GF-D8 (cell line): ENCODE data around the gene NPFFR2.
"Not testable (repeated sequence)": the region's sequence is repeated elsewhere in the genome, so short reads cannot be mapped to it uniquely, and the experiment has no call there.

ENCODE experiments used
- DNase-seq: peaks from one replicate; lab custom pipeline; 2025; lab: John Stamatoyannopoulos, UW

NPFFR2 gene

DNA sequence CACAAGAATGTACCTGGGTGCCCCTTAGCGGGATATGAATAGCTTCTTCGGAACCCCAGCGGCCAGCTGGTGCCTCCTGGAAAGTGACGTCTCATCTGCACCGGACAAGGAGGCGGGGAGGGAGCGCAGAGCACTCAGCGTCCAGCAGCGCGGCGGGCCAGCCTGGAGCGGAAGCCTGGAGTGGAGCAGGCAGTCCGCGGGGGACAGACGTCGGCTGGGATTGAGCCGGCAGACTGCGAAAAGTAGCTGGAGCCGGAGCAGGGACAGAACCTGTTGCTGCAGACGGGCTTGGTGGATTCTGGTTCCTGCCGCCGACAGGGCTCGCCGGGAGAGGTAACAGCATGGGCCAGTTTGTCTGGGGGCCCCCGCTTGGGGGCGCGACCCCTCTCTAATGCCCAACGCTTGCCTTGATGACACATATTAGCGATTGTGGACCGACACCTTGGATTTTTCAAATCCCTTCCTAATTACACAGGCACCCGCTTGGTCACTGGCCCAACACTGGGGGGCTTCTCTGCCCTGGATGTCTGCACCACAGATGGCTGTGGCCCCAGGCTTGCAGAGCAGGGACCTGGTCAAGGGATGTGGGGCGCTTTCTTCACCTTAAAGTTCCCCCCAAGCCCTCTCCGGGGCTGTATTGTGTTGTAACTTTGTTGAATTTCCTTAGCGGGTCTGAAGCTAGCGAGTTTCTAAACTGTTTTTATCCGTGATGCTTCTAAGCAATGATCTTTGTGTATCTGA lies at the start of gene NPFFR2:
TSS of gene NPFFR2 (plus strand) at position 133 of the 741 bp plus-strand sequence. CDS start 96,592 bp downstream, outside the sequence.
- DNase-seq = no peak

DNA sequence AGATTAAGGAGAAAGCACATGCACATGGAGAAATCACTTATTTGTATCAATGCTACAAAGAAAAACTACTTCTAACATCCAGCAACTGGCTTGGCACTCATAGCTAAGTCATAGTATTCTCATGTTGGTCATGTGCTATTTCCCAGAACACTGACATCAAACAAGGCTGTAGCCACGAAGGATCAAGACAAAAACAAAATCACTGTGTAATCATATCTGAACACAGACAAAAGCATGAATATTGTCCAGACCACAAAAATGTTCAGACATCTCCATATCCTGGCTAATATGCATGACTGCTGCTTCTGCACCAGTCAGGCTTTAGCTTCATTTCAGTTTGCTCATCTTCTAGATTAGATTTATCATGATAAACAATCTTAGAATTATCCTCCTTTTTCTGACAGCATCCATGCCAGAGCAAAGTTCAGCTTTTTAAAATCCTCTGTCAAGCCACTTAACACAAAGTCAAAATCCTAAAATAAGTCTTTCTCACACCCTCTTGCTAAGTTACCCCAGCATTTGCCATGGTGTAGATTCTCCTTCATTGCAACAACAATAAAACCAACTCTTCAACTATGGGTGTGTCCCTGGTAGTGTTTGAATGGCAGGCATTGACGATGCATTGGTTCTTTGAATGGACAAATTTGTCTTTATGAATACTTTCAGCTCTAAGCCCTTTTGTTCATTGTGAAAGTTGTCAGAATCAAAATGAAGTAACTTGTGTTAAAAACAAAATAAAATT lies 39.1 kb upstream of the NPFFR2 start:
- no peak for DNase-seq

DNA sequence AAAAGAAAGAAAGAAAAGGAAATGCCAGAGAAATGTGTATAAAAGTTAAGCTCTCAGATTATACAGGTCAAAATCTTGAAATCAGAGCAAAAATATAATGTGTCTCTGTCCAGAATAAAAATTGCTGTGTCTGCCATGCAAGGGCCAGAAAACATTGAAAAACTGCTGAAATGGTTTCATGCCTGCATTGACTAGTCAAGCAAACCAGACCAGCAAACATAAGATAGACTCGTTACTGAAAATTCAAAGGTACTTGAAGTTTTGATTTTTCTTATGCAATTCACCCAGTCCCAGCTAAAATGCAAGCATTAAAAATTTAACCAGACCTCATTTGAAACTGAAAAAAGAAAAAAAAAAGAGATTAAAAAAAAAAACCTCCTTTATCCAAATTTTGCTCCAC lies 37.2 kb upstream of the NPFFR2 start:
- no peak for DNase-seq

DNA sequence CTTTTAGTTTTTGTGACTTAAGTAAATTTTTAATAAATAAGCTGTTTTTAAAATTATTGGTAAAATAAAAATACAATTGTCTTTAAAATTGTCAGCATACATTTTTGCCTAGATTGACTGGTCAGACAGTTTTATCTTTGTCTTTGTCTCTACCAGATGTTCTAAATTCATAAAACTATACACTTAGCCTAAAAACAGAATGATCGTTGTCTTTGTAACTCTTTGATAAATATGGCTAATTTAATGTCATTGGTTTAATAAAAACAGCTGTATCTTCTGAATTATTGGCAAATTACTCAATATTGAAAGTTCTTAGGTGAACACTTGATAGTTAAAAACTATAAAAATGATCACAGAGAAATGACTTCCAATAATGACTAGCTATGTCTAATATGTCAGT lies 36.5 kb upstream of the NPFFR2 start:
- DNase-seq = no peak

DNA sequence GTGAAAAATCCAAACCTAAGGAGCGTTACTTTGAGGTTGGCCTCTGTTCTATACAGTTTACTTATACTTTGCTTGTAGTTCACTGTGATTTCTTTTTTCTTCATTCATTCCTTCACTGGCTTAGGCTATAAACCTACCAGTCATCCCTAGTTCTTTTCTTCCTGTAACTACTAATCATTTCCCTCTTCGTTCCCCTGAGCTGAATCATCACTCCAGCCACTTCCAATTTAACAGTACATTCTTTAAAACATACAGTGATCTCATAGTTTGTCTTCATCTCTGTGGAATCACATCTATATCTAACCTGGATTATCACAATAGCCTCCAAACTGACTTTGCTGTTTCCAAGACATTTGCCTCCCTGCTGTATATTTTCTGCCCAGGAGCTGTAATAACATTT lies 25.2 kb upstream of the NPFFR2 start:
- no peak for DNase-seq

DNA sequence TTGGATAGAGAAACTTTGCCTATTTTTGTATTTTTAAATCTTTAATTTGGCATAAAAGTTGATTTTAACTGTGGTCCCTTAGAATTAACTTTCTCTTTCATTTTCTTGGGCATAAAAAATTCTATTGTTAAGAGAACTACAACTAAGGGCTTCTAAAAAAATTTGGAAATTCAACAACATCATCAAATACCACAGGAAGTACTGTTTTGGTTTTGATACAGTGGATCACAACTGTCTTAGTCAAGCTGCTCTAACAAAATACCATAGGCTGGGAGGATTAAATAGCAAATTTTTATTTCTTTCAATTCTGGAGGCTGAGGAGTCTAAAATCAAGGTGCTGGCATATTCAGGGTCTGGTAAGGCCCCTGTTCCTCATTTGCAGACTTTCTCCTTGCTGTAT lies 19.9 kb upstream of the NPFFR2 start:
- no peak for DNase-seq

DNA sequence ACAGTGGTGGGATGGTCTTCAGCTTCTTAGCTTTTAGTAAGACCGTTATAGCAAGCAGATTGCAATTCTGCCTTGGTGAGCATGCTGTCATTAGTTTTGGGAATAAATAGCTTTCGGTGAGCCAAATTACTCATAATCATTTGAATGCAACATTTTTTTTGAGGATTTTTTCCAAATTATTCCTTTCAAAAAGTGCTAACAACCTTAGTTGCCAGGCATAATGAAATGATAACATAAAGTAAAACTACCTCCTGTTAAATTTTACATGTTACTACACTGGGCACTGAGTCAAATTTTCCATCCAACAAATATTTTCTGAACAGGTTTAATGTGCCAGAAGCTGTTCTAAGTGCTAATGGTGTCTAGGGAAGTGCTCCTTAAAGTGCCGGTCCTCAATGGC lies 15.8 kb upstream of the NPFFR2 start:
- no peak for DNase-seq

DNA sequence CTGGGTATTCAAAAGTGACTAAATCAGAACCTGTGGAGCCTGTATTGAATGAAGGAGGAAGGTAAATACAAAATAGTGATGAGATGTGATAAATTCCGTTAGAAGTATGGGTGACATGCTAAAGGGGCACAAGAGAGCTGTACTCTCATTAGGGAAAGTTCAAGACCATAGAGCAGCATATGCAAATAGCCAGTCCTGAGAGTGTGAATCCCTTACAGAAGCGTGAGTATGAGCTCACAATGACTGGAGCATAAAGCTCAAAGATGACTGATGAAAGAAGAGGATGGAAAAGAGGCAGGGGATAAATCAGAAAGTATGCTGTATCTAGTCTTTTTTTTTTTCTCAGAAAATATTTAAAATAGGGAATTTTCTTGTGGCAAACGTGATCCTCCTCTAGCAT lies 12.1 kb upstream of the NPFFR2 start:
- no peak for DNase-seq

DNA sequence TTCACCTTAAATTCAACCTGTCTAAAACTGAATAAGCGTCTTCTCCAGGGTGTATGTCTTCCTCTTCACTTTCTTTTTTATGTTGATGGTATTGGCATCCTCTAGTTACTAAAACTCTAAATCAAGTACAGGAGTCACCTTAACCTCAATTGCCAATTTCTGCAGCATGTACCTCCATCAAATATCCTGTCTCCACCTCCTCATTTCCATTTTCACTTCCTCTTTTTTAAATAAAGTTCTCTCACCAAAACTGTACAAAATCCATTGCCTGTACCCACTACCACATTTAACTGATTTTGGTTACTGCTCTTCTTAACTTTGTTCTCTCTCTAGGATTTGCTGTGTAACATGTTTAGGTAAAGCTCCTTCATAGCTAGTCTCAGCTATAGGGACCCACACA lies 9.2 kb upstream of the NPFFR2 start:
- no peak for DNase-seq

DNA sequence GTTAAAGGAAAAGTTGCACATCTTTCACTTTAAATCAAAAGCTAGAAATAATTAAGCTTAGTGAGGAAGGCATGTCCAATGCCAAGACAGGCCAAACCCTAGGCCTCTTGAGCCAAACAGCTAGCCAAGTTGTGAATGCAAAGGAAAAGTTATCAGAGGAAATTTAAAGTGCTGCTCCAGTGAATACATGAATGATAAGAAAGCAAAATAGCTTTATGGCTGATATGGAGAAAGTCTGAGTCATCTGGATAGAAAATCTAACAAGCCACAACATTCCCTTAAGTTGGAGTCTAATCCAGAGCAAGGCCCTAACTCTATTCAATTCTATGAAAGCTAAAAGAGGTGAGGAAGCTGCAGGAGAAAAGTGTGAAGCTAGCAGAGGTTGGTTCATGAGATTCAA lies 23.8 kb downstream of the NPFFR2 start:
- DNase-seq = no peak

DNA sequence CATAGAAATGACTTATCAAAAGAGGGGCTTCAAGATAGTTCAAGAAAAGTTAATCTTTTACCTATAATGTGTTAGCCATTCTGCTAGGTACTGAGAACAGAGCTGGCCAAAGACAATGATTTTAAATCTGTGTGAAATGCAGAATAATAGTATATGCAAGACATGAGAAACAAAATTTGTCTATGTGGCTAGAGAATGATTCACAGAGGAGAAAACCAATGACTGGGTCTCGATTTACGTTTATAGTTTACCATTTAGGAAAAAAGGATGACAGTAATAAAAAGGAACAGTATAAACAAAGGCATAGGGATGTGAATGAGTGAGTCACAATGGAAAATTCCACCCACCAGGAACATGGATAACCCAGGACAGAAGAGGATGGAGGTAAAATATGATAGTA lies 31.9 kb downstream of the NPFFR2 start:
- no peak for DNase-seq

DNA sequence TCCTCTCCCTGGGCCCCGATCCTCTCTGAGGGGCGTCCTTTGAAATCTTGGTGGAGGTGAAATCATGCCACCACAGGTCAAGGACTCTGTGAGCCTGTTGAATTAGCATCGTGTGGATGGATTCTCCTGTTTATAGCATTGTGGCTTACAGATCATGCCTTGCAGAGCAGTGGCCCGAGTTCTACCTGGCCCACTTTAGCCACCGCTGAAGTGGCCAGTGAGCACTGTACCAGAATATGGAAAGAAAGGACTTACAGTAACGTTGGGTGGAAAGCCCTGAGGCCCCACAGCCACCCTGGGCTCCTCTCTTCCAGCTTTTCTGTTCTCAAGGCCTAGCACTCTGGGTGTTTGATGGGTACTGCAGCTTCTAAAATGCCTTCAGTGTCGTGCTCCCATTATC lies 35.3 kb downstream of the NPFFR2 start:
- no peak for DNase-seq

DNA sequence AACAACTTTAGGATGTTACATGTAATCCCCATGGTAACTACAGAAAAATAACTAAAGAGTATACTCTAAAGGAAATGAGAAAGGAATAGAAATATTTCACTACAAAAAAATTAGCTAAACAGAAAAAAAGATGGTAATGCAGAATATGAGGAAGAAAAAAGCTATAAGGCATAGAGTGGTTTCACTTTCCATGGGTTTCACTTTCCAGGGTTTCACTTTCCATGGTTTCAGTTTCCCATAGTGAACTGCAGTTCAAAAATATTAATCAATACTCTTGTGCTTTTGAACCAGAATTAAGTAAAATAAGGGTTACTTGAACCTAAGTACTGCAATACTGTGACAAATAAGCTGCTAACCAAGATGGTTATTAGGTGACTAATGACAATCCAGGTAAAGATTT lies 42.0 kb downstream of the NPFFR2 start:
- no peak for DNase-seq

DNA sequence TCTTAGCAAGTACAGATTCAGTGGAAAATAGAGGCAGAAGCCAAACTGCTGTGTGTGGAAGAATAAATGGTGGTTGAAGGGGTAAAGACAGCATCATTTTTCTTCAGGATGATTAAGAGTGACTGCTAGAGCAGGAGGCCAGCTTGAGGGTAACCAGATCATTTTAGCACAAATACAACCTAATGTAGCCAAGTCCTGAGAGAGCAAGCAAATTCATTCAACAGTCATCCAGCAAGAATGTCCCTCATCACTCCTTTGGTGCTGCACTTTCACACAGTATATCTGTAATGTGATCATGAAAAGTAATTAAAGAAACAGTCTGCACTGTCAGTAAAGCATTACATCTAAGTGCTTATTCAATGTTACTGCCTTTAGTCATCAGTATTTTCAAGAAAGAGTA lies 44.8 kb downstream of the NPFFR2 start:
- DNase-seq = no peak

DNA sequence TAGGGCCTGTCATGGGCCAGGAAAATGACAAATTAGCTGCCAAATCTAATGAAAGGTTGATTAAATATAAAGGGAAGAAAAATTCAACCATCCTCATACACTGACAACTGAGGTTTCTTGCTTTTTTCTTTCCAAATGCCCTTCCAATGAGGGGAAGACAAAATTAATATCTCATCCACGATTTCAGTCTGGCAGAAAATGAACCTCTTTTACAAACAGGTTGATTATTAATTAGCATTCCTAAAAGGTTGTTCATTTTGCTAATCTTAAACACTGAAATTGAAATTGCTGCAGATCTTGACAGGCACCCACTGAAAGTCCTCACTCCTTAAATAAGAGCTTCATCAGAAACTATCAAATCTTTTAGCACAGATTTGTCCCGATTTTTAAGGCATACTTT lies 45.5 kb downstream of the NPFFR2 start:
- no peak for DNase-seq

DNA sequence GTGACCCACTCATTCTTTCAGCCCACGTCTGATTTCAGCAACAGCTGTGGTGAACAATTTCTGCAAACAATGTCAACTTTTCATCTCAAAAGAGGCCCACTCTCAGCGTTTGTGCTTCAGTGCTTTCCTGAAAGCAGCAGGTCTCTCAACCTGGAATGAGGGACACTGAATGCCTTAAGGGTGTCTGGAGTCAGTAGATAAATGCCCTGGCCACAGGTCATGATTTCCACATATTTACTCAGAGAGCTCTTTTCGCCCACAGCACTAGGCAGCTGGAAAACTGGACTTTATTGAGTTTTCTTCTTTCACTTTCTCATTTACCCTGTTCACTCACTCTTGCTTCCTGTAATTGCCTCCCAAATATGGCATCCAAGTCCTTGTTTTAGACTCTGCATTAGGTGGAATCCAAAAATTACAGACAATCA lies 52.8 kb downstream of the NPFFR2 start:
- DNase-seq = no peak

DNA sequence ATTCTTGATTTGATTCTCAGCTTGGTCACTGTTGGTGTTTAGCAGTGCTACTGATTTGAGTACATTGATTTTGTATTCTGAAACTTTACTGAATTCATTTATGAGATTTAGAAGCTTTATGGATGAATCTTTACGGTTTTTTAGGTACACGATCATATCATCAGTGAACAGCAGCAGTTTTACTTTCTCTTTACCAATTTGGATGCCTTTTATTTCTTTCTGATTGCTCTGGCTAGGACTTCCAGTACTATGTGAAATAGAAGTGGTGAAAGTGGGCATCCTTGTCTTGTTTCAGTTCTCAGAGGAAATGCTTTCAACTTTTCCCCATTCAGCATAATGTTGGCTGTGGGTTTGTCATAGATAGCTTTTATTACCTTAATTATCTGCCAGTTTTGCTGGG lies 58.8 kb downstream of the NPFFR2 start:
- DNase-seq = not testable (repeated sequence)

DNA sequence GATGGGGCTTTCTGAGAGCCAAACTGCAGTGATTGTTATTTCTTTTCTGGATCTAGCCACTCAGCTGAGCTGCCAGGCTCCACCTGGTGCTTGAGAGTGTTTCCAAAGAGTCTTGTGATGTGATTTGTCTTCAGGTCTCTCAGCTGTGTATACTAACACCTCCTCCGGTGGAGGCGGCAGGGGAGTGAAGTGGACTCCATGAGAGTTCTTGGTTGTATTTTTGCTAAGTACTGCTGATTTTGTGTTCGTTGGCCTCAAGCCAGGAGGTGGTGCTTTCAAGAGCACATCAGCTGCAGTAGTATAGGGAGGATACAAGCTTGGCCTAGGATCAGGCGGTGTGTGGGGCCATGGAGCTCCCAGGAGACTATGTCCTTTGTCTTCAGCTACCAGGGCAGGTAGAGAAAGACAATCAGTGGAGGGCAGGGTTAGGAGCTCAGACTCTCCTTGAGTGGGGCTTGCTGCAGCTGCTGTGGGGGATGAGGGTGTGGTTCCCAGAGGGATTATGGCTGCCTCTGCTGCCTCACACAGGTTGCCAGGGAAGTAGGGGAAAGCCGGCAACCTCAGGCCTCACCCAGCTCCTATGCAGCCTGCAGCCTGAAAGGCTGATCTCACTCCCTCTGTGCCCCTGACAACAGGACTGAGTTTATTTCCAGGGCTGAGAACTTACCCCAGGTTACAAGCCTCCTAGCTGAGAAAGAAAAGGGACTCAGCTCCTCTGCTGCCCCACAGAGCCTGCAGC lies 62.4 kb downstream of the NPFFR2 start:
- DNase-seq = no peak

DNA sequence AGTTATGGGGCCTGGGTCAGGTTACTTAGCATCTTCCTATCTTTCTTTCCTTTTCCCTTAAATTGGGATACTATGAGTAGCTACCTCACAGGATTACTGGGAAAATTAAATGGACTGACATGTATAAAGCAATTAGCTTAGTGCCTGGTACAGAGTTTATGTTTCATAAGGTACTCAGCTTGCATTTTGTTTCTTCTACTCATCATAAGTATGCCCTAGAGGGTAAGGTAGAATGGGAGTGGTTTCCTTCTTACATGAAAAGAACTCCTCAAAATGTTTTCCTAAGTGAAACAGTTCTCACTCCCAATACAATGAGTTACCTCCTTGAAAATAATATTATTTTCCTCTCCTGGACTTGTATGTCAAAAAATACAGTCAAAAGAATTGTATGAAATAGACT lies 75.7 kb downstream of the NPFFR2 start:
- no peak for DNase-seq

DNA sequence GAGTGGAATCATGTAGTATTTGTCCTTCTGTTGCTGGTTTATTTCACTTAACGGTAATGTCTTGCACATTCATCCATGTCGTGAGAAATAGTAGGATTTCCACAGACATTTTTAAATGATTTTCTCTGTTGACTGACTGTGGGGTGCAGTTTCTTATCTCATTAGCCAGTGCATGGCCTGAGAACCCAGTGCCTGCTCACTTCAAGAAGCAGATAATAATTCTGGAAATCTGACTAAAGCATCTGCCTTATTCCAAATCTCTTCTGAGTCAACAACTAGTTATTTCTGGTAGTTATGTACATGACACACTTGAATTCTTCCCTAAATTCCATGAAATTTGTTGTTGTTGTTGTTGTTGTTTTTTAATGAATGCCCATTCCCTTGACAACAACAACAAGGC lies 77.6 kb downstream of the NPFFR2 start:
- no peak for DNase-seq

DNA sequence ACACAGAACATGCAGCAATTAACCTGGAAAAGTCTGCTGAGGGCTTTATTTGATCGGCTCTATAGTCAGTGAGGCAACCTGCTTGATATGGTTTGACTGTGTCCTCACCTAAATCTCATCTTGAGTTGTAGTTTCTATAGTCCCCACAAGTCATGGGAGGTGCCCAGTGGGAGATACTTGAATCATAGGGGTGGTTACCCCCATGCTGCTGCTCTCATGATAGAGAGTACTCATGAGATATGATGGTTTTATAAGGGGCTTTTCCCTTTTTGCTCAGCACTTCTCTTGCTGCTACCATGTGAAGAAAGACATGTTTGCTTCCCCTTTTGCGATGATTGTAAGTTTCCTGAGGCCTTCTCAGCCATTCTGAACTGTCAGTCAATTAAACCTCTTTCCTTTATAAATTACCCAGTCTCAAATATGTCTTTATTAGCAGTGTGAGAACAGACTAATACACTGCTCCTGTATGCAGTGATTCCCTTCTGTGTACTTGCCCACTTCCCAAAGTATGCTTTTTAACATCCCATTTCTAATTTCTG lies 78.2 kb downstream of the NPFFR2 start:
- DNase-seq = no peak

DNA sequence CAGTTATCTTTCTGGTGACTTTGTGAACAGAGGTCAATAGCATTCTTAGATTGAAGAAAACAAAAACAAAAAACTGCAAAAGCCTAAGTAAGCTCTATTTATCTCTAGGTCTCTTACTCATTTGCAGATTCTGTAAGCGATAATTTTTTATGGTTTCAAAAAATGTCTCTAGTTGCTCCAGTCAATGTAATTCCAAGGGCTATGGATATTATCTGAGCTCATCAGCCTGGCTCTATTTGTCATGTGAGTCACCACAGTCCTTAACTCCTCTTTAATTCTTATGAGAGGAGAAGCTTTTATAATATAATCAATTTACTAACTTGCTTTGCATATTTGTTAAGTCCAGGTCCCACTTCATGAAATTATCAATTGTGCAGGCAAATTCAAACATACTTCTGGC lies 79.1 kb downstream of the NPFFR2 start:
- no peak for DNase-seq

DNA sequence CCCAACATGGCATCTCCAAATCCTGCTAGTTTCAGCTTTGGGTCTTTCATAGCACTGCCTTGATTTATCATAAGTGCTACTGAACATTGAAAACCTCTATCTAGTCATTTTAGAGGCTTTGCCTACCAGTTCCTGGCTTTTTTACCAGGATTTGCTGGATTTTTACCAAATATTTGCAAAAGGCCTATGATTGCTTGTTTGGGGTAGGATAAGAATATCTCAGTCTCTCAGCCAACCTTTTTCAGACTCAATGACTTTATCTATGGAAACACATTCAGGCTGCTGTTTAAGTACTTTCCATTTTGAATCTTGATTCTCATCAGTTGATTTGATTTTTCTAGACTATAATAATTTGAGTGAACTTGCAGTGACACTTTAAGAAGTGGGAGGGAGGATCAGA lies 80.1 kb downstream of the NPFFR2 start:
- DNase-seq = no peak
